NCI-H526 treated with DMSO at 0.1 percent for 48 hours (cell line): ENCODE measurements around the gene EPHA1.

Source experiments
- DNase-seq: peaks from one replicate; lab custom pipeline; 2025; lab: John Stamatoyannopoulos, UW

The EPHA1 gene

GRCh38 chr7:143372070-143372469, 36.6 kb downstream of the EPHA1 start:
- no peak for DNase-seq

GRCh38 chr7:143369678-143370651, 38.7 kb downstream of the EPHA1 start:
- no peak for DNase-seq

GRCh38 chr7:143368387-143368786, 40.3 kb downstream of the EPHA1 start:
- DNase-seq = no peak

- DNase-seq = no peak
Measured at GRCh38 chr7:143367972-143368371, 40.7 kb downstream of the EPHA1 start.

GRCh38 chr7:143363016-143363937, 45.4 kb downstream of the EPHA1 start:
- no peak for DNase-seq

- DNase-seq = no peak
Measured at GRCh38 chr7:143362131-143363015, 46.3 kb downstream of the EPHA1 start, which contains the start of gene FAM131B. Gene FAM131B (minus strand): TSS chr7:143362713. CDS start chr7:143362603, 110 bp downstream.

GRCh38 chr7:143361552-143362130, 47.0 kb downstream of the EPHA1 start:
- DNase-seq = no peak

- DNase-seq = no peak
Measured at GRCh38 chr7:143360788-143361551, 47.7 kb downstream of the EPHA1 start.

GRCh38 chr7:143359771-143360353, 48.8 kb downstream of the EPHA1 start:
- no peak for DNase-seq

- no peak for DNase-seq
Measured at GRCh38 chr7:143358626-143359025, 50.0 kb downstream of the EPHA1 start.

- DNase-seq = no peak
Measured at GRCh38 chr7:143356414-143357050, 52.1 kb downstream of the EPHA1 start.

GRCh38 chr7:143355450-143356385, 52.9 kb downstream of the EPHA1 start:
- DNase-seq = no peak

- DNase-seq = no peak
Measured at GRCh38 chr7:143354965-143355364, 53.7 kb downstream of the EPHA1 start.

GRCh38 chr7:143354376-143354775, 54.3 kb downstream of the EPHA1 start:
- no peak for DNase-seq

- DNase-seq = no peak
Measured at GRCh38 chr7:143352531-143353002, 56.1 kb downstream of the EPHA1 start.

- no peak for DNase-seq
Measured at GRCh38 chr7:143351574-143351973, 57.1 kb downstream of the EPHA1 start.

GRCh38 chr7:143351060-143351459, 57.6 kb downstream of the EPHA1 start:
- DNase-seq = no peak

- no peak for DNase-seq
Measured at GRCh38 chr7:143347950-143348349, 60.7 kb downstream of the EPHA1 start.
